Heart left ventricle (tissue), 16 donors: ENCODE measurements around the gene ALOX5AP. TPM values are rescaled to one million over a fixed set of nuclear protein-coding genes. Genes with fewer than 3 reads are reported as not detected.

Experiments
- ATAC-seq, 4 donors: fragments of 200-7000 bp; cut with Tn5 transposase; one replicate each; pipeline ENCODE4 v1.9.1; 2020 to 2022; ENCODE audit warnings: moderate library complexity in 4 of 4, mild to moderate bottlenecking in 3 of 4, moderate number of reproducible peaks in 1 of 4
- DNase-seq, 5 donors: peaks; one replicate each; pipeline ENCODE4 v3.0.0-alpha.2; 2020
- H3K27ac ChIP-seq, 12 donors: fragments of 200-600 bp; sonication (generic) in 4 of 12; one replicate each; pipeline versions ENCODE4 v1.5.0 to v1.8.0; 2016 to 2022; ENCODE audit warnings: mild to moderate bottlenecking in 2 of 12
- H3K27me3 ChIP-seq, 9 donors: fragments of 200-600 bp; sonication (generic) in 2 of 9; one replicate each; pipeline versions ENCODE4 v1.5.1 to v1.8.0; 2016 to 2022; ENCODE audit warnings: mild to moderate bottlenecking in 3 of 9
- H3K36me3 ChIP-seq, 9 donors: fragments of 200-600 bp; sonication (generic) in 2 of 9; one replicate each; pipeline versions ENCODE4 v1.5.0 to v1.8.0; 2018 to 2022; ENCODE audit warnings: mild to moderate bottlenecking in 2 of 9
- H3K4me1 ChIP-seq, 12 donors: fragments of 200-600 bp; sonication (generic) in 4 of 12; one replicate each; pipeline versions ENCODE4 v1.5.0 to v1.8.0; 2016 to 2022; ENCODE audit warnings: mild to moderate bottlenecking in 3 of 12
- H3K4me3 ChIP-seq, 12 donors: fragments of 200-600 bp; sonication (generic) in 4 of 12; one replicate each; pipeline versions ENCODE4 v1.5.0 to v1.8.0; 2017 to 2022; ENCODE audit warnings: mild to moderate bottlenecking in 9 of 12, moderate library complexity in 4 of 12
- H3K9me3 ChIP-seq, 12 donors: fragments of 200-600 bp; sonication (generic) in 4 of 12; one replicate each; pipeline versions ENCODE4 v1.5.0 to v1.8.0; 2016 to 2022; ENCODE audit warnings: mild to moderate bottlenecking in 1 of 12
- POLR2A ChIP-seq, 2 donors: fragments of 450-650 bp; IDR thresholded peaks; one replicate each; pipeline ENCODE4 v1.6.1; 2017; ENCODE audit warnings: antibody characterized with exemption in 2 of 2, mild to moderate bottlenecking in 2 of 2, moderate library complexity in 2 of 2
- WGBS, 4 donors: extraction: QIAGEN DNeasy Blood & Tissue Kit in 2 of 4; methylation state at CpG; one replicate each; pipeline versions ENCODE4 v1.1.5 to v1.1.7; 2013 to 2018; 5-methylcytosine and 5-hydroxymethylcytosine counted together
- intact Hi-C, 10 donors: fragments of 100-400 bp; cut with DNase I; formaldehyde crosslinking; loops; one replicate each; pipeline versions ENCODE4 v1.11.1 to v1.14.2; 2022
- polyA plus RNA-seq, 2 donors: library from polyadenylated mRNA; stranded (reverse); fragments of 200-250 nt; gene quantifications; one replicate each; pipeline ENCODE4 v1.2.3, GENCODE V29; 2013
- total RNA-seq, 9 donors: library from RNA; depleted of rRNA in 2 of 9; stranded (reverse); fragments of >200 nt in 2 of 9; fragmentation: NEBNext Ultra II Directional in 3 of 9; extraction: Animal tissue kit (Norgen Biotek cat#: 25700) in 3 of 9; gene quantifications; one replicate each; pipeline versions ENCODE4 v1.1.0 to v1.2.4, GENCODE V29; 2016 to 2023
- TF ChIP-seq, protein P1 (sequence below), 12 donors: fragments of 200-600 bp; sonication (generic) in 4 of 12; IDR thresholded peaks; one replicate each; pipeline versions ENCODE4 v1.5.0 to v1.8.0; 2018 to 2022; ENCODE audit warnings: antibody characterized with exemption in 12 of 12, mild to moderate bottlenecking in 5 of 12
- donor health status: ischemic (EF 13 %, LVEDD 7.1; RV severe dilation, severe dysfunction).
- donor health status: healthy with polysubstance abuse.
- donor health status: DM: no; HTN: yes; CAD: no.
- donor health status: DM: no; HTN: no; CAD: no.
- donor health status: ischemic (EF 25% LVEDD 6.9; RV normal size, moderate dysfunction).
- donor health status: ischemic (EF 25% LVEDD 5.7; RV mildly dilated, moderate dysfunction).
- donor health status: healthy.
- donor health status: DM: yes; HTN: yes; CAD: no.
- donor health status: ischemic (EF 35%, LVEDD 5.7; RV mildly dilated, moderate dysfunction).
- donor health status: nonischemic (EF 11% LVEDD 7.7; RV severe dilation, severe dysfunction).
- donor health status: DM: yes; HTN: yes; CAD: no.
- donor health status: PGD.
- donor health status: ischemic (EF 29% LVEDD 5.4; RV normal size, mild dysfunction).
- donor health status: nonischemic (EF 23%, LVEDD 6.1; RV moderate dilation, normal function).

ALOX5AP gene
- total and polyA plus RNA-seq, 11 donors: 0.88 to 24.3 (median 8.8) TPM

DNA sequence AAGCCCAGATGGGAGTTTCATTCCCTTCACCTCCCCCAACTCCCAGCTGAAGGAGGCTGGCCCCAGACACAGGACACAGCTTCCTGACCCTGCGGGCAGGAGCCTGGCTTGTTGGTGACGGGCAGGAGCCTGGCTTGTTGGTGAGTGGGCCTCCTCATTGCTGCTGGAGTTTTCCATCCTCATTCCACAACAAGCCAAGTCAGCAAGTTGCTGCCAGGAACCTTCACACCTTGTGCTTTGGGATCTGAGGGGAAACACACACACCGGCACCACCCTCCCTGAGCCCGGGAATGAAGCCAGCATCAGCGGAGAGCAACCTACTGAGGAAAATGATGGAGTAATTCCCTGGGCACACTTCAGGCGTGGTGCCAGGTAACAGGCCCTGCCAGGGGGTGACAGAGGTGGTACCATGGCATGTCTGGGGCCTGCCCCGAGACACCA lies 74.9 kb downstream of the ALOX5AP start:
- TF ChIP-seq, protein P1, sequence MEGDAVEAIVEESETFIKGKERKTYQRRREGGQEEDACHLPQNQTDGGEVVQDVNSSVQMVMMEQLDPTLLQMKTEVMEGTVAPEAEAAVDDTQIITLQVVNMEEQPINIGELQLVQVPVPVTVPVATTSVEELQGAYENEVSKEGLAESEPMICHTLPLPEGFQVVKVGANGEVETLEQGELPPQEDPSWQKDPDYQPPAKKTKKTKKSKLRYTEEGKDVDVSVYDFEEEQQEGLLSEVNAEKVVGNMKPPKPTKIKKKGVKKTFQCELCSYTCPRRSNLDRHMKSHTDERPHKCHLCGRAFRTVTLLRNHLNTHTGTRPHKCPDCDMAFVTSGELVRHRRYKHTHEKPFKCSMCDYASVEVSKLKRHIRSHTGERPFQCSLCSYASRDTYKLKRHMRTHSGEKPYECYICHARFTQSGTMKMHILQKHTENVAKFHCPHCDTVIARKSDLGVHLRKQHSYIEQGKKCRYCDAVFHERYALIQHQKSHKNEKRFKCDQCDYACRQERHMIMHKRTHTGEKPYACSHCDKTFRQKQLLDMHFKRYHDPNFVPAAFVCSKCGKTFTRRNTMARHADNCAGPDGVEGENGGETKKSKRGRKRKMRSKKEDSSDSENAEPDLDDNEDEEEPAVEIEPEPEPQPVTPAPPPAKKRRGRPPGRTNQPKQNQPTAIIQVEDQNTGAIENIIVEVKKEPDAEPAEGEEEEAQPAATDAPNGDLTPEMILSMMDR (IDR thresholded peaks at IDR 0.05): no peak
- TF ChIP-seq POLR2A (IDR thresholded peaks at IDR 0.05): no peak
- DNase-seq (no peak), ATAC-seq (no peak)
- H3K9me3 ChIP-seq: no peaks in the 10 kb centered on the region
- H3K4me3 ChIP-seq: no peak overlapping the region
- peaks cover 0 to 20% (median 11%) of the 10 kb centered on the region in 12 donors for H3K4me1 ChIP-seq
- H3K27ac ChIP-seq: no peak overlapping the region
- H3K36me3 ChIP-seq: no peaks in the 10 kb centered on the region
- no peaks in the 10 kb centered on the region for H3K27me3 ChIP-seq
- intact Hi-C loops: no loop called here
- WGBS, 4 donors: 65 to 76% (median 70%) methylated on average over 3 to 7 of the region's 7 CpGs

DNA sequence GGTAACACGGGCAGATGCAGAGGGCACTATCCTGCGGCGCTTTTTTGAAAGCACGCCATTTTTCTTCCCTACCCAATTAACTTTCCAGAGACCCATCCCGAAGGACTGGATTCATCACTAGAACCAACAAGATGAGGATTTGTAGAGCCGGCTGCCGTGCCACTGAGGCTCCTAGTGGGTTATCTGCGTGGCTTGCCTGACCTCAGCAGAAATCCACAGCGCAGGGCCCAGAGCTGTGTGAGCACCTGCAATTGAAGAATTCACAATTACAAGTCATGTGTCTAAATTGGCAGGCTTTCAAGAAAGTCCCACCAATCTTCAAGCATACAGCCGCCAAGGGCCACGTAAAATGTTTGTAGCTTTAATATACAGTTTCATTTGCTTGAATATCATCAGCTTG lies 75.5 kb downstream of the ALOX5AP start:
- no peak for DNase-seq
- Histone ChIP-seq H3K4me3 (no peak overlapping the region), H3K9me3 (no peaks in the 10 kb centered on the region), H3K27me3 (no peaks in the 10 kb centered on the region), H3K36me3 (no peaks in the 10 kb centered on the region), H3K27ac (no peak overlapping the region), H3K4me1 (peaks cover 0 to 16% (median 10%) of the 10 kb centered on the region in 12 donors)
- no peak for ATAC-seq
- TF ChIP-seq, protein P1 (IDR thresholded peaks at IDR 0.05): no peak
- 94 to 95% (median 94%) methylated on average over 11 of the region's 11 CpGs for WGBS, 4 donors
- intact Hi-C loops: no loop called here

Other genes with a start within 250 kb of the ALOX5AP start
- 10 to 100 TPM in 6 of 9 donors, 1 to 10 TPM in 3; 9.0 to 14.3 (median 10.2) TPM for gene USPL1, start 117.6 kb upstream of the ALOX5AP start, total RNA-seq
- gene USPL1, start 117.6 kb upstream of the ALOX5AP start, polyA plus RNA-seq: 1 to 10 TPM; 4.5 to 8.0 TPM
- gene MEDAG, start 170.7 kb downstream of the ALOX5AP start, total RNA-seq: 10 to 100 TPM in 3 of 9 donors, 1 to 10 TPM in 6; 4.2 to 41.9 (median 8.0) TPM
- 10 to 100 TPM in 1 of 2 donors, 1 to 10 TPM in 1; 3.8 to 11.1 TPM for gene MEDAG, start 170.7 kb downstream of the ALOX5AP start, polyA plus RNA-seq
- not detected for gene TEX26, start 197.1 kb downstream of the ALOX5AP start, total RNA-seq
- not detected for gene TEX26, start 197.1 kb downstream of the ALOX5AP start, polyA plus RNA-seq